HEK293 (cell line): ENCODE results near the gene GPR62.
A peak's percentile ranks its signal among the peaks of the same experiment; 100 is the strongest.

Experiments
- BCL11B ChIP-seq: fragments of 450-650 bp; formaldehyde crosslinking; IDR thresholded peaks from 2 replicates; pipeline ENCODE4 v1.5.1; 2016; ENCODE audit warnings: low read depth, missing biosample characterization, missing genetic modification characterization
- GLI2 ChIP-seq: fragments of 450-650 bp; formaldehyde crosslinking; IDR thresholded peaks from 2 replicates; pipeline ENCODE4; 2017; ENCODE audit warnings: missing biosample characterization, missing genetic modification characterization, low read depth, borderline replicate concordance
- GLI4 ChIP-seq: fragments of 450-650 bp; formaldehyde crosslinking; IDR thresholded peaks from 2 replicates; pipeline ENCODE4 v1.5.1; 2016; ENCODE audit warnings: missing biosample characterization, missing genetic modification characterization
- GLIS2 ChIP-seq: fragments of 450-650 bp; formaldehyde crosslinking; IDR thresholded peaks from 2 replicates; pipeline ENCODE4 v1.5.1; 2016; ENCODE audit warnings: missing biosample characterization, missing genetic modification characterization
- KLF8 ChIP-seq: fragments of 450-650 bp; formaldehyde crosslinking; IDR thresholded peaks from 2 replicates; pipeline ENCODE4 v1.5.1; 2016; ENCODE audit warnings: missing biosample characterization, missing genetic modification characterization
- KLF9 ChIP-seq: fragments of 450-650 bp; formaldehyde crosslinking; IDR thresholded peaks from 2 replicates; pipeline ENCODE4 v1.5.1; 2016; ENCODE audit warnings: missing biosample characterization, missing genetic modification characterization, low read depth
- SCRT2 ChIP-seq: fragments of 450-650 bp; formaldehyde crosslinking; IDR thresholded peaks from 2 replicates; pipeline ENCODE4 v1.5.1; 2016; ENCODE audit warnings: missing biosample characterization, missing genetic modification characterization
- ZBTB17 ChIP-seq: fragments of 450-650 bp; formaldehyde crosslinking; IDR thresholded peaks from 2 replicates; pipeline ENCODE4 v1.5.1; 2016; ENCODE audit warnings: missing biosample characterization, missing genetic modification characterization
- ZBTB20 ChIP-seq: fragments of 450-650 bp; formaldehyde crosslinking; IDR thresholded peaks from 2 replicates; pipeline ENCODE4 v1.5.1; 2016; ENCODE audit warnings: missing biosample characterization, missing genetic modification characterization
- ZNF155 ChIP-seq: fragments of 450-650 bp; formaldehyde crosslinking; IDR thresholded peaks from 2 replicates; pipeline ENCODE4 v1.5.1; 2016; ENCODE audit warnings: missing biosample characterization, missing genetic modification characterization
- ZNF24 ChIP-seq: fragments of 450-650 bp; formaldehyde crosslinking; IDR thresholded peaks from 2 replicates; pipeline ENCODE4 v1.5.1; 2016; ENCODE audit warnings: missing biosample characterization, missing genetic modification characterization
- ZNF324 ChIP-seq: fragments of 450-650 bp; formaldehyde crosslinking; IDR thresholded peaks from 2 replicates; pipeline ENCODE4 v1.5.1; 2016; ENCODE audit warnings: missing biosample characterization, missing genetic modification characterization
- ZNF416 ChIP-seq: fragments of 450-650 bp; formaldehyde crosslinking; IDR thresholded peaks from 2 replicates; pipeline ENCODE4 v1.5.1; 2016; ENCODE audit warnings: missing biosample characterization, missing genetic modification characterization
- ZNF473 ChIP-seq: fragments of 450-650 bp; formaldehyde crosslinking; IDR thresholded peaks from 2 replicates; pipeline ENCODE4 v1.5.1; 2017; ENCODE audit warnings: missing biosample characterization, missing genetic modification characterization
- ZNF549 ChIP-seq: fragments of 450-650 bp; IDR thresholded peaks from 2 replicates; pipeline ENCODE4 v1.5.1; 2018; ENCODE audit warnings: missing biosample characterization, missing genetic modification characterization, mild to moderate bottlenecking, inconsistent platforms, moderate library complexity
- ZNF561 ChIP-seq: fragments of 450-650 bp; IDR thresholded peaks from 2 replicates; pipeline ENCODE4 v1.5.1; 2018; ENCODE audit warnings: missing biosample characterization, missing genetic modification characterization, borderline replicate concordance
- ZNF660 ChIP-seq: fragments of 450-650 bp; IDR thresholded peaks from 2 replicates; pipeline ENCODE4 v1.5.1; 2018; ENCODE audit warnings: missing biosample characterization, mild to moderate bottlenecking, missing genetic modification characterization
- ZNF664 ChIP-seq: fragments of 450-650 bp; formaldehyde crosslinking; IDR thresholded peaks from 2 replicates; pipeline ENCODE4 v1.5.1; 2016; ENCODE audit warnings: missing biosample characterization, missing genetic modification characterization
- ZNF785 ChIP-seq: fragments of 450-650 bp; formaldehyde crosslinking; IDR thresholded peaks from 2 replicates; pipeline ENCODE4 v1.5.1; 2016; ENCODE audit warnings: missing biosample characterization, missing genetic modification characterization
- ZSCAN16 ChIP-seq: fragments of 450-650 bp; formaldehyde crosslinking; IDR thresholded peaks from 2 replicates; pipeline ENCODE4 v1.5.1; 2016; ENCODE audit warnings: missing biosample characterization, missing genetic modification characterization
- TF ChIP-seq, protein P1 (sequence below): fragments of 450-650 bp; formaldehyde crosslinking; conservative IDR thresholded peaks from 2 replicates; pipeline ENCODE4 v1.5.1; 2016; ENCODE audit warnings: low read depth, missing biosample characterization, missing genetic modification characterization
- TF ChIP-seq, protein P2 (sequence below): fragments of 450-650 bp; IDR thresholded peaks from 2 replicates; pipeline ENCODE4 v1.5.1; 2018; ENCODE audit warnings: missing biosample characterization, mild to moderate bottlenecking, missing genetic modification characterization
- TF ChIP-seq, protein P3 (sequence below): fragments of 450-650 bp; formaldehyde crosslinking; IDR thresholded peaks from 2 replicates; pipeline ENCODE4 v1.5.1; 2017; ENCODE audit warnings: missing biosample characterization, mild to moderate bottlenecking, missing genetic modification characterization, moderate library complexity
- TF ChIP-seq, protein P4 (sequence below): fragments of 450-650 bp; formaldehyde crosslinking; IDR thresholded peaks from 2 replicates; pipeline ENCODE4 v1.5.1; 2016; ENCODE audit warnings: missing biosample characterization, missing genetic modification characterization, borderline replicate concordance
- TF ChIP-seq, protein P5 (sequence below): fragments of 450-650 bp; formaldehyde crosslinking; IDR thresholded peaks from 2 replicates; pipeline ENCODE4 v1.5.1; 2016; ENCODE audit warnings: missing biosample characterization, missing genetic modification characterization

Gene GPR62

DNA sequence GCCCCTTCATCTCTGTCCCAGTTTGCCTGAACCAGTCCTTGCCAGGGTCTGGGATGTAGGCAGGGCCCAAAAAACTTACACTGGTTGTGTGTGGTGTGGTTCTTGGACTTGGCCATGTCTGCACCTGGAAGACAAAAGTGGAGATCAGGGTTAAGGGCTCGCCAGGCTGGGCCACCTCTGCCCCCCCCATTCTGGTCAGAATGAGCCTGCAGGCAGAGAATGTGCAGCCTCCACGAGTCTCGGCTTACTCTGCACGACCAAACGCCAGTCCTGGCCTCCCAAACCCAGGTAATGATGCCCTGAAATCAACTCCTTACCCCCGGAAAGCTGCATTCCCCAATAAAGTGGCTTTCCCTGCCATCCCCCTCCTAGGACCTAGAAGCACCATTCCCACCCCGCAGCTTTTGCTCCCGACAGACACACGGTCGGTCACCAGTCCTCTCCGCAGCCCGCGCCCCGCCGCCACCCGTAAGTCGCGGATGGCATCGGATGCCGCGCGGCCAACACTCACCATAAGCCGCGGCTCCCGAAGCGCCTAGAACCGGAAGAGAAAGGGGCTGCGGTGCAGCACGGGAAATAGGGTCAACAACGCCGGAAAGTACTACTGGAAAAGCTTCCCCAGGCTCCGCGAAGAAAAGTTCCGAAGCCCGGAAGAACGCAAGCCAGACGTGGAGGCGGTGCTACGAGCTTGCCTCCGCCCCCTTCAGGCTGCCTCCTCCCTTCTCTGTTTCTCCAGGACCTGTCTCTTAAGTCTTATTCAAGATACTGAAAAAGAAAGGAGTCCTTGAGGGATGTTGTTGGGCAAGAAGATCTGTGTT is 40.4 kb downstream of the GPR62 start, which contains the start of gene RPL29 (continued):
- TF ChIP-seq, protein P1, sequence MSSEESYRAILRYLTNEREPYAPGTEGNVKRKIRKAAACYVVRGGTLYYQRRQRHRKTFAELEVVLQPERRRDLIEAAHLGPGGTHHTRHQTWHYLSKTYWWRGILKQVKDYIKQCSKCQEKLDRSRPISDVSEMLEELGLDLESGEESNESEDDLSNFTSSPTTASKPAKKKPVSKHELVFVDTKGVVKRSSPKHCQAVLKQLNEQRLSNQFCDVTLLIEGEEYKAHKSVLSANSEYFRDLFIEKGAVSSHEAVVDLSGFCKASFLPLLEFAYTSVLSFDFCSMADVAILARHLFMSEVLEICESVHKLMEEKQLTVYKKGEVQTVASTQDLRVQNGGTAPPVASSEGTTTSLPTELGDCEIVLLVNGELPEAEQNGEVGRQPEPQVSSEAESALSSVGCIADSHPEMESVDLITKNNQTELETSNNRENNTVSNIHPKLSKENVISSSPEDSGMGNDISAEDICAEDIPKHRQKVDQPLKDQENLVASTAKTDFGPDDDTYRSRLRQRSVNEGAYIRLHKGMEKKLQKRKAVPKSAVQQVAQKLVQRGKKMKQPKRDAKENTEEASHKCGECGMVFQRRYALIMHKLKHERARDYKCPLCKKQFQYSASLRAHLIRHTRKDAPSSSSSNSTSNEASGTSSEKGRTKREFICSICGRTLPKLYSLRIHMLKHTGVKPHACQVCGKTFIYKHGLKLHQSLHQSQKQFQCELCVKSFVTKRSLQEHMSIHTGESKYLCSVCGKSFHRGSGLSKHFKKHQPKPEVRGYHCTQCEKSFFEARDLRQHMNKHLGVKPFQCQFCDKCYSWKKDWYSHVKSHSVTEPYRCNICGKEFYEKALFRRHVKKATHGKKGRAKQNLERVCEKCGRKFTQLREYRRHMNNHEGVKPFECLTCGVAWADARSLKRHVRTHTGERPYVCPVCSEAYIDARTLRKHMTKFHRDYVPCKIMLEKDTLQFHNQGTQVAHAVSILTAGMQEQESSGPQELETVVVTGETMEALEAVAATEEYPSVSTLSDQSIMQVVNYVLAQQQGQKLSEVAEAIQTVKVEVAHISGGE: peak; percentile 99
- TF ChIP-seq ZNF24 (tag by site-specific recombination) (peak; percentile 93; the same call in 1 of the 2 replicates), KLF8 (tag by site-specific recombination) (peak; percentile 93), SCRT2 (tag by site-specific recombination) (no peak), ZBTB17 (tag by site-specific recombination) (no peak; the same call in none of the 2 replicates), ZBTB20 (tag by site-specific recombination) (peak; percentile 47; the same call in 1 of the 2 replicates), BCL11B (tag by site-specific recombination) (no peak), ZNF324 (tag by site-specific recombination) (peak; percentile 82; the same call in 1 of the 2 replicates), GLI4 (tag by site-specific recombination) (peak; percentile 90; the same call in 1 of the 2 replicates), ZNF473 (tag by site-specific recombination) (no peak), ZNF664 (tag by site-specific recombination) (no peak), ZSCAN16 (no peak), GLI2 (tag by site-specific recombination) (no peak), ZNF660 (tag by site-specific recombination) (peak; percentile 97), ZNF561 (peak; percentile 76; the same call in 1 of the 2 replicates), ZNF155 (tag by site-specific recombination) (no peak), KLF9 (peak; percentile 41; the same call in 1 of the 2 replicates), ZNF416 (no peak), ZNF549 (tag by site-specific recombination) (no peak), GLIS2 (tag by site-specific recombination) (no peak), ZNF785 (tag by site-specific recombination) (no peak)
- TF ChIP-seq, protein P2, sequence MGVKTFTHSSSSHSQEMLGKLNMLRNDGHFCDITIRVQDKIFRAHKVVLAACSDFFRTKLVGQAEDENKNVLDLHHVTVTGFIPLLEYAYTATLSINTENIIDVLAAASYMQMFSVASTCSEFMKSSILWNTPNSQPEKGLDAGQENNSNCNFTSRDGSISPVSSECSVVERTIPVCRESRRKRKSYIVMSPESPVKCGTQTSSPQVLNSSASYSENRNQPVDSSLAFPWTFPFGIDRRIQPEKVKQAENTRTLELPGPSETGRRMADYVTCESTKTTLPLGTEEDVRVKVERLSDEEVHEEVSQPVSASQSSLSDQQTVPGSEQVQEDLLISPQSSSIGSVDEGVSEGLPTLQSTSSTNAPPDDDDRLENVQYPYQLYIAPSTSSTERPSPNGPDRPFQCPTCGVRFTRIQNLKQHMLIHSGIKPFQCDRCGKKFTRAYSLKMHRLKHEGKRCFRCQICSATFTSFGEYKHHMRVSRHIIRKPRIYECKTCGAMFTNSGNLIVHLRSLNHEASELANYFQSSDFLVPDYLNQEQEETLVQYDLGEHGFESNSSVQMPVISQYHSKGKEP (tag by site-specific recombination): peak; percentile 29; the same call in 1 of the 2 replicates
- TF ChIP-seq, protein P3, sequence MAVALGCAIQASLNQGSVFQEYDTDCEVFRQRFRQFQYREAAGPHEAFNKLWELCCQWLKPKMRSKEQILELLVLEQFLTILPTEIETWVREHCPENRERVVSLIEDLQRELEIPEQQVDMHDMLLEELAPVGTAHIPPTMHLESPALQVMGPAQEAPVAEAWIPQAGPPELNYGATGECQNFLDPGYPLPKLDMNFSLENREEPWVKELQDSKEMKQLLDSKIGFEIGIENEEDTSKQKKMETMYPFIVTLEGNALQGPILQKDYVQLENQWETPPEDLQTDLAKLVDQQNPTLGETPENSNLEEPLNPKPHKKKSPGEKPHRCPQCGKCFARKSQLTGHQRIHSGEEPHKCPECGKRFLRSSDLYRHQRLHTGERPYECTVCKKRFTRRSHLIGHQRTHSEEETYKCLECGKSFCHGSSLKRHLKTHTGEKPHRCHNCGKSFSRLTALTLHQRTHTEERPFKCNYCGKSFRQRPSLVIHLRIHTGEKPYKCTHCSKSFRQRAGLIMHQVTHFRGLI: peak; percentile 42; the same call in 1 of the 2 replicates
- TF ChIP-seq, protein P4, sequence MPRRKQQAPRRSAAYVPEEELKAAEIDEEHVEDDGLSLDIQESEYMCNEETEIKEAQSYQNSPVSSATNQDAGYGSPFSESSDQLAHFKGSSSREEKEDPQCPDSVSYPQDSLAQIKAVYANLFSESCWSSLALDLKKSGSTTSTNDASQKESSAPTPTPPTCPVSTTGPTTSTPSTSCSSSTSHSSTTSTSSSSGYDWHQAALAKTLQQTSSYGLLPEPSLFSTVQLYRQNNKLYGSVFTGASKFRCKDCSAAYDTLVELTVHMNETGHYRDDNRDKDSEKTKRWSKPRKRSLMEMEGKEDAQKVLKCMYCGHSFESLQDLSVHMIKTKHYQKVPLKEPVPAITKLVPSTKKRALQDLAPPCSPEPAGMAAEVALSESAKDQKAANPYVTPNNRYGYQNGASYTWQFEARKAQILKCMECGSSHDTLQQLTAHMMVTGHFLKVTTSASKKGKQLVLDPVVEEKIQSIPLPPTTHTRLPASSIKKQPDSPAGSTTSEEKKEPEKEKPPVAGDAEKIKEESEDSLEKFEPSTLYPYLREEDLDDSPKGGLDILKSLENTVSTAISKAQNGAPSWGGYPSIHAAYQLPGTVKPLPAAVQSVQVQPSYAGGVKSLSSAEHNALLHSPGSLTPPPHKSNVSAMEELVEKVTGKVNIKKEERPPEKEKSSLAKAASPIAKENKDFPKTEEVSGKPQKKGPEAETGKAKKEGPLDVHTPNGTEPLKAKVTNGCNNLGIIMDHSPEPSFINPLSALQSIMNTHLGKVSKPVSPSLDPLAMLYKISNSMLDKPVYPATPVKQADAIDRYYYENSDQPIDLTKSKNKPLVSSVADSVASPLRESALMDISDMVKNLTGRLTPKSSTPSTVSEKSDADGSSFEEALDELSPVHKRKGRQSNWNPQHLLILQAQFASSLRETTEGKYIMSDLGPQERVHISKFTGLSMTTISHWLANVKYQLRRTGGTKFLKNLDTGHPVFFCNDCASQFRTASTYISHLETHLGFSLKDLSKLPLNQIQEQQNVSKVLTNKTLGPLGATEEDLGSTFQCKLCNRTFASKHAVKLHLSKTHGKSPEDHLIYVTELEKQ (tag by site-specific recombination): no peak
- TF ChIP-seq, protein P5, sequence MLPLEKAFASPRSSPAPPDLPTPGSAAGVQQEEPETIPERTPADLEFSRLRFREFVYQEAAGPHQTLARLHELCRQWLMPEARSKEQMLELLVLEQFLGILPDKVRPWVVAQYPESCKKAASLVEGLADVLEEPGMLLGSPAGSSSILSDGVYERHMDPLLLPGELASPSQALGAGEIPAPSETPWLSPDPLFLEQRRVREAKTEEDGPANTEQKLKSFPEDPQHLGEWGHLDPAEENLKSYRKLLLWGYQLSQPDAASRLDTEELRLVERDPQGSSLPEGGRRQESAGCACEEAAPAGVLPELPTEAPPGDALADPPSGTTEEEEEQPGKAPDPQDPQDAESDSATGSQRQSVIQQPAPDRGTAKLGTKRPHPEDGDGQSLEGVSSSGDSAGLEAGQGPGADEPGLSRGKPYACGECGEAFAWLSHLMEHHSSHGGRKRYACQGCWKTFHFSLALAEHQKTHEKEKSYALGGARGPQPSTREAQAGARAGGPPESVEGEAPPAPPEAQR (tag by site-specific recombination): no peak
